HG02852 (cell line): ENCODE data around the gene TMEM38B.
"Not testable (repeated sequence)": the region's sequence is repeated elsewhere in the genome, so short reads cannot be mapped to it uniquely, and the experiment has no call there.

Experiments used
- ATAC-seq: cut with Tn5 transposase; IDR thresholded peaks from one replicate; pipeline ENCODE4 v1.9.1; 2021; ENCODE audit warnings: mild to moderate bottlenecking, moderate library complexity; ENCODE audit not compliant: unreplicated experiment

TMEM38B gene

DNA sequence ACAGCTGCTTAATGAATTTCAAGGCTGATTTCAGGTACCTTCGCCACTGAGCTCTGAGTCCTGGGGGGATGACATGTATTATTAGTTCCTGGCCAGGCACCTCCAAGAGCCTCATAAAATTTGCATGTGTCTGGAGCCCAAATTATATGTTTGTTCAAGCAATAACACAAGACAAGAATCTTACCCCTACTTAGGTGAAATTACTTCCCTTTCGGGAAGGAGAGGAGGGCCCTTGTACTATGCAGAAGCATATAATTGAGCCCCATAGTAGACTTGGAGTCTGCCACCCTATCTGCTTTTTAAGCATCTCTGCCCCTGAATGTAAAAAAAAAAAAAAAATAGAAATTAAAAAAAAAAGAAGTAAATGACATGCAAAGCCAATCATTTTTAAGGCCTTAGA lies 13.0 kb upstream of the TMEM38B start:
- ATAC-seq = no peak

DNA sequence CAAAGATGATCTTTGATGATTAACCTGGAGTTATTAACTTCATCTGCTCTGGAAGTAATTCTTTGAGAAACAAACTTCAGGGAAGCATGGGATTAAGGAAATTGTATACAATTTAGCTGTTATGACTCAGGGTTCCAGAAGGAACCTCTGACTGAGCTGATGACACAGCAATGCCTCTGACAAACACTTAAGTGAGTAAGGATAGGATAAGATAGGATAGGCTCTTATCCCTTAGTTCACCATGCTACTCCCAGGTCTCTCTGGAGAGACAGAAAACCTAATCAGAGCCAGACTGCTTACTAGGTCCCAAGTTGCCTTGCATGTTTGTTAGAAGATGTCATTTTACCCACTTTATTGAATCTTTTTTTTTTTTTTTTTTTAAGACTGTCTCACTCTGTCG lies 12.6 kb upstream of the TMEM38B start:
- no peak for ATAC-seq

DNA sequence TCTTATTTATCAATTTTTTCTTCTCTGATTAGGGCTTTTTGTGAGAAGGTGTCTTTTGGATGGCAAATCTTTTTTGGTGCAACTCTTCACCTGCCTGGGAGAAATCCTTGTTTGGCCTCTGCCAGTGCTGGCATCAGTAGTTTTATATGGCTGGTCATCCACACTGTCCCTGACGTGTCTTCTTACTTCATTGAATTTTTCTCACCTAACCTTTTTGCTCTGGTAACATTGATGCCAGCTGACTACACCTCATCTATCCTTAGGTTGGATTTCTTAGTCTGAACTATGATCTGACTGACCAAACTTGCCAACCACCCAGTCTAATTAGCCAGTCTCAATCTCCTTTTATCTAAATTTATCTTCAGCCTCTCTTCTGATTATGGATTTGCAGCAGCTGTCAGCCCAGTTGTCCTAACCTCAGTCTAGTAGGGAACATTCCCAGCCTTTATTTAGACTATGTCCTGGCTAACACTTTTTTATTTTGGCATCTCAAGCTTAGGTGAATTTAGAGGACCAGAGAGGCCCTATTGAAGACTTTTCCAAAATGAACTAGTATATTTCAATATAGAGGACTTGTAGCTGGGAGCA lies 10.6 kb upstream of the TMEM38B start:
- no peak for ATAC-seq

DNA sequence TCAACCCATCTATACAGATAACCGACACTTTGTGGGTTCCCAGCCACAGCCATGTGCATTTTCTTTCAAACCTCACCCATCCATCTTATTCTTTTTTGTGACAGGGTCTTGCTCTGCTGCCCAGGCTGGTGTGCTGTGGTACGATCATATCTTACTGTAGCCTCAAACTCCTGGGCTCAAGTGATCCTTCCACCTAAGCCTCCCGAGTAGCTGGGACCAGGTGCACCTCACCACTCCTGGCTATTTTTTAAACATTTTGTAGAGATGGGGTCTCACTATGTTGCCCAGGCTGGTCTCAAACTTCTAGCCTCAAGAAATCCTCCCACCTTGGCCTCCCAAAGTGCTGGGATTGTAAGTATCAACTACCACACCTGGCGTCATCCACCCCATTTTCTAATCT lies 7.4 kb upstream of the TMEM38B start:
- no peak for ATAC-seq

DNA sequence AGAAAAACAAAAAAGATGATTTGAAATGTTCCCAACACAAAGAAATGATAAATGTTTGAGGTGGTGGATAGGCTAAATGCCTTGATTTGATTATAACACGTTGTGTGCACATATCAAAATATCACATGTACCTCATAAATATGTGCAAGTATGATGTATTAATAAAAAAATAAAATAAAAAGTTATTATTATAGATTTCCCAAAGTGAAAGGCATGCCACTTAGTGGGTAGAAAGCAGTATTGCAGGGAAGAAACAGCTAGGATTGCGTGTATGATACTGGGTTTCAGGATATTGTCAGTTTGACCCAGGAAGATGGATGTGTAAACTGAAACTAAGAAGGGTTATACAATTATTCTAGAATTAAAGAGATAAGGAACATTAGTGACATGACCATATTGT lies 3.6 kb upstream of the TMEM38B start:
- ATAC-seq = no peak

DNA sequence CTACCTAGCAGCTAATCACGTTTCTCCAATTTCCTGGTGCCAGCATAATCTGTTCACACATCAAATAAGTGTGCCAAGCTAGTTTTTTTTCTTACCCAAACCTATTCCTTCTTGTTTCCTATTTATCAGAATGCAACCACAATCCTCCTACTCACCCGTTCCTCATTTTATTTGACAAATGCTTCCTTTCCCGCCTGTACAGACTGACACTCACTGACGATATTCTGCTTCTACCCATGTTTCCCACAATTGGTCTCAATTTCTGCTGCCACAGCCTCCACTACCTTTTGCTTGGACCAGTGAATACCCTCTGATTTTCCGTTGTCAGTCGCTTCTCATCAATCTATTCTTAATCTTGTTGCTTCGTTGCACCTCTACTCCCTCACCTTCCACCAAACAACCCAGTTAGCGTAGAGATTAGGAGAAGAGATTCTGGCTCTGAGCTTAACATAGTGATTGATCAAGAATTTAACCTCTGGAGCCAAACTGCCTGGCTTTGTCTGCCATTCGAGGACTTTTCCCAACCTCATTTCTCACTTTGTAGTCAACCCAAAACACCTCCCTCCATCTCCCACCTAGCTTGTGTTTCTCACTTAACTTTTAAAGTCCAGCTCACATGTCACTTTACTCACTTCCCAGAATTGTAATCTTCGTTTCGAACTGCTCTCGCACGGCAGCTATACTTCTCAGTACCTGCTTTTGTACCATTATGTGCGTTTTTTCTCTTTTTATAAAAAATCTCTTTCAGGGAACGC lies 729 bp upstream of the TMEM38B start:
- peak; percentile 31 for ATAC-seq

DNA sequence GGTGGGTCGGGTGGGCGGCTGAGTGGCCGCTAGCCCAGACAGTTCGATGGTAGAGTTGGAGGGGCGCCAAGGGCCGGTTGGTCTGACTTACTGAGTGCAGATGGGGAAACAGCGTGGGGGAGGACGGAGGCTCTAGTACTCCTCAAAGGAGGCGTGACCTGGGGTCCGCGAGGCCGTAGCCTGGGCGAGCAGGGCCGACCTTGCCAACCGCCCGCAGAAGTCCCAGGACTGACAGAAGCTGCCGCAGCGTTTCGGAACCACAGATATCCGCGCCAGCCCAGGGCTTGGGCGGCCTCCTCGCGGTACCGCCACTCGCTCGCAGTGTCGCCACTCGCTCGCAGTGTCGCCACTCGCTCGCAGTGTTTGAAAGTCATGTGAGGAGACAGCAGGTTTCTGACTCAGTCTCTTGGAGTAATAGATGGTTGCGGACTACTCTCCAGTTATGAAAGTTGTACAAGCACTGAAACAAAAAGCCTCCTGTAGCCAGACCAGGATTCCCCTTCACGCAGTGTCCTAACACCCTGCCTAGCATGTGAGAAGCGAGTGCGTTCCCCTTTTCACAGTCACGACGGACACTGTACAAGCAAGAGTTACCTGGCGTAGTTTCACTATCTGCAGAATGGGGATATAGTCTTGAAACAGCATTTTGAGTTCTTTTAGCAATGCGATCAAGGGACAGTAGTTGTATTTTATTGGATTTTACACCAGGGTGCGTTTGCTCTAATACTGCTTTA lies 674 bp downstream of the TMEM38B start:
- peak; percentile 58 for ATAC-seq

DNA sequence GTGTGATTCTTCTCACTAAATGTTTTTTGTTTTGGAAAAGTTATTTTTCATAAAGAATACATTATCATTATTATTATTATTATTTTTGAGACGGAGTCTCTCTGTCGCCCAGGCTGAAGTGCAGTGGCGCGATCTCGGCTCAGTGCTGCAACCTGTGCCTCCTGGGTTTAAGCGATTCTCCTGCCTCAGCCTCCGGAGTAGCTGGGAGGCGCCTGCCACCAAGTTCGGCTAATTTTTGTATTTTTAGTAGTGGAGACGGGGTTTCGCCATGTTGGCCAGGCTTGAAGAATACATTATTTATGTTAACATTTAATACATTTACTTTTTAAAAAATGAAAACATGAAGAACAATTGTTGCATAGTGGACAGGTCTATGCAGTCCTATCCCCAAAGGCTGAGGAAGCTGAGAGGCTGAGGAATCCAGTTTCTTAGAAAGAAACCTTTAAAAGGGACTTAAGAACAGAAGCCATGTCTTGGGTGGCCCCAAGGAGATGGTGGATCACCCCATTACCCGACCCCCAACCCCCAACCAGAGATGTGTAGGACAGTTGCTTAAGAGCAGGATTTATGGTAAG lies 2.0 kb downstream of the TMEM38B start:
- no peak for ATAC-seq

DNA sequence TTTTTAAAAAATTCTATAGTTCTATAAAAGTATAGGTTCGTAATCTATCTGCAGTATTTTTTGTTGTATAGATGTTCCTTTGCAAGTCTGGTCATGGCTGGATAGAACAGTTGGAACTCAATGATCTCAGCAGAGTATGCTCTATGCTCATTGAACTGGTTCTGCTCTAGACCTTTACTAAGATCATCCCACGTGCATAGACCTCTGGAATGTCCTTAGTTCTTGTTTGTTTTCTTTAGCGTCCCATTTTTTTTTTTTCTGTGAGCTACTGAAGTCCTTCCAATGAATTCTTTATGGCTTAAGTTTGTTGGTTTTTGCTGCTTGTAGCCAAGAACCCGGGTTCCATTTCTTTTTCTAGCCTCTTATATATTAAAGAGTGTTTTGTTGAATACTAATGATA lies 3.5 kb downstream of the TMEM38B start:
- ATAC-seq = no peak

DNA sequence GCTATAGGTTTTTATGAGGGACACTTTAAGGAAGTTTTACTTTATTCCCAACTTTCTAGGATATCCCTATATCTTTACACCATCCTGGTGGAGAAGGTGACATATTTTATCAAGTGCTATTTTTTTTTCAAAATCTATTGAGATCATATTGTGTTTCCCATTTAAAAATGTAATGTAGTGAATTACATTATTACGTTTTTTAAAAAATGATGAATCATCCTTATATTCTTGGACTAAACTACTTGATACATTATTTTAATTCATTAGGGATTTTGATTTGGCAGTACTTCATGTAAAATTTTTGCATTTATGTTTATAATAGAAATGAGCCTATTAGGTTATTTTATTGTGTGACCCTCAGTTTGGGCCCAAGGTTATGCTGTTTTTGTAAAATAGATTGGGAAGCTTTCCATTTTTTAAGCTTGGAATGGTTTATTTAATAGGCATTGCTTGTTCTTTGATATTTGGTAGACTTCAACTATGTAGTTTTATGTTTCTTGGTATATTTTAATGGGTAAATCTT lies 4.1 kb downstream of the TMEM38B start:
- no peak for ATAC-seq

DNA sequence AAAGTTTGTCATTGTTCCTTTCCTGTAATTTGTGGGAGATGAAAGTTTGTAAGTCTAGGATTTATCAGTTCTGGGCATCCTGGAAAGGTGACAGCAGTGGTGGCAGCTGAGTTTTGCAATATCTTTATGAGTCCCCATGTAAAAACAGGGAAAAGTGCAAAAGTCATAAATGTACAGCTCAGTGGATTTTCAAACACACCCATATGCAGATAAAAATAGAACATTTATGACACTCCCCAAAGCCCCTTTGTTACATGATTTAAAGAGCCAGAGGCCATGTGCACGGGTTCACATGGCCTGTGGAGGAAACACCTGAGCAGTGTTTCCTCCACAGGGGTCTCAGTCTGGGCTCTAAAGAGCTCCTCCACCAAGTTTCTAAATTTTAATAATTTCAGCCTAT lies 6.3 kb downstream of the TMEM38B start:
- ATAC-seq = no peak

DNA sequence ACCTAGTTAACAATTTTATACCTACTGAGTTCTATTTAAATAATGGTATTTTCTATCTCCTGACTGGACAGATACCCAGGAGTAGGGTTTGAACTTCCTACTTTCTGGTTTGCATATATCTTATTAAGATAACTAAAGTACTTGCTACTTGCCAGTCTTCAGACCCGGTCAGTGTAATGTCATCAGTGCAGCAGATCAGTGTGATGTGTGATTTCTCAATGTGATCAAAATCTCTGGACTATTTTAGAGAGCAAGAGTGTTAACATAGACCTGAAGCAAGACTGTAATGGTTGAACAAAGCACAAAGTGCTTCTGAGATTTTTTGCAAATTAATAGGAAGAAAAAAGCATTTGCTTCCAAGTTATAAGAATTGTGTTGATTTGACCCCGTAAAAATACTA lies 6.8 kb downstream of the TMEM38B start:
- ATAC-seq = no peak

DNA sequence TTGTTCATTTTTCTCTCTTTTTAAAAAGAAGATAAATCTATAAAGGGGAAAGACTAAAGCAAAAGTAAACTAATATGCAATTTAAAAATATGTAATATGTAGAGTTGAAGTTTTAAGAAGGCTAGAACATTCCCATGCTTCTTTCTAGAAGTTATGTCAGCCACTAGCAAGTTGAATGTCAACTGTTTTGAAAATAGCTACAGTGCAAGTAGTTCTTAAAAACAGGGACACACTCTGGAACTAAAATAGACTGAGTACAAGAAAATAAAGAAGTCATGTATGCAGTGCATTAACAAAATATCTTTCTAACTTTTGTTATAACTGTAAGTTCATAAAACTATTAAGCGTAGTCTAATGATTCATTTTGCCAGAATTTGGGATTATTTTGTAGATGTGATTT lies 7.9 kb downstream of the TMEM38B start:
- no peak for ATAC-seq

DNA sequence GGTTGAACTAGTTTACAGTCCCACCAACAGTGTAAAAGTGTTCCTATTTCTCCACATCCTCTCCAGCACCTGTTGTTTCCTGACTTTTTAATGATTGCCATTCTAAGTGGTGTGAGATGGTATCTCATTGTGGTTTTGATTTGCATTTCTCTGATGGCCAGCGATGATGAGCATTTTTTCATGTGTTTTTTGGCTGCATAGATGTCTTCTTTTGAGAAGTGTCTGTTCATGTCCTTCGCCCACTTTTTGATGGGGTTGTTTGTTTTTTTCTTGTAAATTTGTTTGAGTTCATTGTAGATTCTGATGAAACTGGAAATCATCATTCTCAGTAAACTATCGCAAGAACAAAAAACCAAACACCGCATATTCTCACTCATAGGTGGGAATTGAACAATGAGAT lies 9.3 kb downstream of the TMEM38B start:
- not testable (repeated sequence) for ATAC-seq

DNA sequence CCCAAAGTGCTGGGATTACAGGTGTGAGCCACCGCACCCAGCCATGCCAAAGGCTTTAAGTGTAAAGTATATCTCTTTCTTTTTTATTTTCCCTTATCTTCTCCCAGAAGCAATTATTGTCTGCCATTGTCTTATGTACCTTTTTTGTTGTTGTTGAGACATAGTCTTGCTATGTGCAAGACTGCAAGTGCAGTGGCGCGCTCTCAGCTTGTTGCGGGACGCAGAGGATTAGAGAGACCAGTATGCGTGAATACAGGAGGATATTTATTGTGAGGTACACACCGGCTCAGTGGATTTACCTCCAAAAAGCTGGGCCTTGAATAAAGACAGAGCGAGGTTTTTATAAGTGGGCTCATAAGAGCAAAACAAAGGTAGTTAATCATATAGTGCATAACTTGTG lies 11.8 kb downstream of the TMEM38B start:
- no peak for ATAC-seq

DNA sequence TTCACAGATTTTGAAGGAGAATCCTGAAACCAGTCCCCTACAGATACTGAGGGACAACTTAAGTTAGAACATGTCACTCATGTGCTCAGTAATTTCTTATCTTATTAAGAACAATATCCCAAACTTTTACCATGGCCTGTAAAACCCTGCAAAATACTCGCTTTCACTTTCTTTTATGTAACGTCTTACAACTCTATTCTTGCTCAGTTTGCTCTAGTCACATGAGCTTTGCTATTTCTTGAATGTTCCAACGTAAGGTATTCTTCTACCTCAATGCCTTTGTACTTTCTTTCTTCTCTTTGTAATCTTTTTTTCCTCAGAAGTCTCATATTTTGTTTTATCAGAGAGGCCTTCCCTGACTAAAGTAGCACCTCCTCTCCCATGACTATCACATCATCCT lies 14.1 kb downstream of the TMEM38B start:
- ATAC-seq = peak; percentile 71

DNA sequence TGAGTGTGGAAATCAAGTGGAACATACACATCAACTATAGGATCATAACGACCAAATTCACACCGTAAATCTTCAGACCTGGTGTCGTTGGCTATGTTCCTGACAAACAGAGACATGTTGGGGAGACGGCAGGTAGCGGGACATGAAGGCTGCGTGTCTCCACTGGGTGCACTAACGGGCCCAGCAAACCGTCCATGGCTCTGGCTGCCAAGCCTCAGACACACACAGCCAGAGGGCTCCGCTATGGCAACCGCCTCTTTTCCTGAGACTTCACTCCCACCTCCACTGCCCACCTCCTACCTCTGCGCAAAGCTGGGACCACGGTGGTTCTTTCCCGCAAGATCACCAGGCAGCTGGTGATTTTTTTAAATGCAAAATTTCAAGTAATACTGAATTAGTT lies 16.3 kb downstream of the TMEM38B start:
- ATAC-seq = no peak

DNA sequence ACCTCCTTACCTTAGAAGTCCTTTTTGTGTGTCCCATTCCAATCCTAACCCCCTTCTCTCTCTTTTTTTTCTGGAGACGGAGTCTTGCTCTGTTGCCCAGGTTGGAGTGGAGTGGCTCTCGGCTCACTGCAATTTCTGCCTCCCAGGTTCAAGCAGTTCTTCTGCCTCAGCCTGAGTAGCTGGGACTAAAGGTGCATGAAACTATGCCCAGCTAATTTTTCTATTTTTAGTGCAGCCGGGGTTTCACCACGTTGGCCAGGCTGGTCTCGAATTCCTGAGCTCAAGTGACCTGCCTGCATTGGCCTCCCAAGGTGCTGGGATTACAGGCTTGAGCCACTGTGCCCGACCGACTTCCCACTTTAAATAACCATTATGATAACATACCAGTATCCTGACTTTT lies 17.5 kb downstream of the TMEM38B start:
- no peak for ATAC-seq

DNA sequence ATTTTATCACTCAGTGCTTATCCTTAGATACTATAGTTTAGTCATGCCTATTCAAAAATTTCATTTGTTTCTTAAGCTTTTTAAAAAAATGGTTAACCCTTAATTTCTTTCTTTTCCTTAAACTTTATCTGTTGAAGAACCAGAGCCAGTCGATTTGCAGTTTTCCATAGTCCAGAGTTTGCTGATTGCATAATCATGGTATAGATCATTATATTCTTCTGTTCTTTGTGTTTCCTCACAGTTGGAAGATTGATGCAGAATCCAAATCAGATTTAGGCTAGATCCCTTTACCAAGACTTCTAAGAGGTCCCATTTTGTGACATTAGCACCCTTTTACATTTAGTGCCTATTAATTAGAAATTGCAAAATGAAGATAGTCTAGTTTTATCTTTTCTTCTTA lies 18.0 kb downstream of the TMEM38B start:
- ATAC-seq = no peak

DNA sequence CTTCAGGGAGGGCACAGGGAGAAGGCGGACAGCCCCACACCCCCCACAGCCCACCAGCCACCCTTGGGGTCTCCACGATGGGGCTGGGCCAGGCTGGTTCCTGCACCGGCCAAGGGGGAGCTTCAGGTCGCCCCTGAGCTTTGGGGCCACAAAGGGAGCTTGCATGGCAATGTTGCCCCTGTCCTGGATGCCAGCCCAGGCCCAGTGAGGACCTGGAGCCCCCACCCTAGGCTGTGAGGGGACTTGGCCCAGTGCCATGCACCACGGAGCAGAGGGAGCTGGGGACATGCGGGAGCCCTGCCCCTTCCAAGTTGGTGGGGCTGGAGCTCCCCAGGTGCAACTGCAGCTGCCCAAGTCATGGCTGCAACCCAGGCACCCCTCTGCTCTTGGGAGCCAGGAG lies 18.4 kb downstream of the TMEM38B start:
- ATAC-seq = no peak

DNA sequence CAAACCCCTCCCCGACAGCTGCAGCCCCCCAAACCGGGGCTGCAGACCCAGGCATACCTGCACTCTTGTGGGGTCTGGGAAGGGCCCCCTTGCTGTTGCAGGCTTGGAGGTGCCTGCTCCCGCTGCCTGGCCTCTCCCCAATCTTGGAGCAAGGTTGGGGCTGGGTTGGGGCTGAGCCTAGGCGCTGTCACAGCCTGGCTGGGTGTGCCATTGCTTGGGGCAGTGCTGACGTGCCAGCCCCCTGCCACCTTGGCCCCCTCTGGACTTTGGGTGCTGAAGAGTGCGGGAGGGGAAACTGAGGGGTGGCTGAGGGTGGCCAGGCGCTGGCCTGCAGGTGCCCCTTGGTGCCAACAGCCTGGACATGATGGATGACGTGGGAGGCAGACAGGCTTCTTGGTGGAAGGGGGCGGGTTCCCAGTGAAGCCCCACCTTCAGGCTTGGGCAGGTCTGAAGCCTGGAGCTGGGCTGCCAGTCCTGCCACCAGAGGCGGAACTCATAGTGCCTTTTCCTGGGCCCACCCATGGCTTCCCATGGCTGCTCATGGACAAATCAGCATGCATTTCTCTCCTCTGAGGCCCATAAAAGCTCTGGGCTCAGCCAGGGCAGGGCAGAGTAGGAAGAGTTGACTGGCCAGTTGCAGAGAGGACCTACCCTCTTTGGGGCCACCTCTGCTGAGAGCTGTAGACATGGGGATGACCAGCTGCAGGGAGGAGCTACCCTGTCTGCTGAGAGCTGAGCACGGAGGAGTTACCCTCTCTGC lies 19.1 kb downstream of the TMEM38B start:
- no peak for ATAC-seq
